Natural killer cell (primary cell): ENCODE data around the gene USP28. TPM values are rescaled to one million over a fixed set of nuclear protein-coding genes. Genes with fewer than 3 reads are reported as not detected.

Experiments
- ATAC-seq, 3 donors: fragments of 150-1000 bp in 2 of 3; fragments of 200-7000 bp in 1 of 3; cut with Tn5 transposase; 1 replicate in 1 of 3; 2 replicates in 2 of 3; pipeline ENCODE4 v1.10.0; 2021; ENCODE audit warnings: mild to moderate bottlenecking in 2 of 3, moderate library complexity in 2 of 3
- DNase-seq, 2 donors: peaks; one replicate each; pipeline versions ENCODE4 v3.0.0 to v3.0.0-alpha.2; 2013 to 2021; ENCODE audit warnings: mixed read lengths in 1 of 2
- H3K27ac ChIP-seq: one replicate; pipeline ENCODE4 v1.5.1; 2013; ENCODE audit warnings: mild to moderate bottlenecking, low read length
- H3K27me3 ChIP-seq: one replicate; pipeline ENCODE4 v1.6.1; 2013; ENCODE audit warnings: low read length; ENCODE audit not compliant: control insufficient read depth, insufficient read depth
- H3K36me3 ChIP-seq: one replicate; pipeline ENCODE4 v1.6.1; 2013; ENCODE audit warnings: low read length; ENCODE audit not compliant: control insufficient read depth, insufficient read depth
- H3K4me1 ChIP-seq: one replicate; pipeline ENCODE4 v1.6.1; 2013; ENCODE audit warnings: low read length; ENCODE audit not compliant: control insufficient read depth, insufficient read depth
- H3K4me3 ChIP-seq: one replicate; pipeline ENCODE4 v1.5.1; 2013; ENCODE audit warnings: low read length
- H3K9me3 ChIP-seq: one replicate; pipeline ENCODE4 v1.6.1; 2013; ENCODE audit warnings: low read length; ENCODE audit not compliant: control insufficient read depth, insufficient read depth
- H3K27ac Mint-ChIP-seq, 2 donors: one replicate each; pipeline ENCODE4 v1.8.0; 2022; ENCODE audit warnings: mild to moderate bottlenecking in 2 of 2, mixed read lengths in 2 of 2, moderate library complexity in 1 of 2
- H3K27me3 Mint-ChIP-seq, 2 donors: one replicate each; pipeline ENCODE4 v1.8.0; 2022; ENCODE audit warnings: low read depth in 2 of 2, mixed read lengths in 2 of 2
- H3K36me3 Mint-ChIP-seq: one replicate; pipeline ENCODE4 v1.8.0; 2022; ENCODE audit warnings: mixed read lengths
- H3K4me1 Mint-ChIP-seq, 2 donors: one replicate each; pipeline ENCODE4 v1.8.0; 2022; ENCODE audit warnings: mixed read lengths in 2 of 2
- H3K4me3 Mint-ChIP-seq: one replicate; pipeline ENCODE4 v1.8.0; 2022; ENCODE audit warnings: mild to moderate bottlenecking, moderate library complexity, mixed read lengths
- H3K9me3 Mint-ChIP-seq, 2 donors: one replicate each; pipeline ENCODE4 v1.8.0; 2022; ENCODE audit warnings: mixed read lengths in 2 of 2
- WGBS: methylation state at CpG from one replicate; pipeline ENCODE4 v1.1.7; 2013; ENCODE audit warnings: missing lambda C conversion rate; ENCODE audit not compliant: insufficient coverage; 5-methylcytosine and 5-hydroxymethylcytosine counted together
- intact Hi-C: fragments of 100-400 bp; cut with micrococcal nuclease; formaldehyde crosslinking; loops from one replicate; pipeline ENCODE4 v1.14.2; 2022
- total RNA-seq, 4 donors: library from RNA; stranded (reverse); fragments of 120-200 nt in 1 of 4; gene quantifications; one replicate each; pipeline versions ENCODE4 v1.2.3 to v1.2.4, GENCODE V29; 2013 to 2022
- TF ChIP-seq, protein P1 (sequence below): fragments of 200-600 bp; IDR thresholded peaks from one replicate; pipeline ENCODE4 v1.8.0; 2022; ENCODE audit warnings: antibody characterized with exemption

Gene USP28
- total RNA-seq, 3 donors from 2014 or later (not counting 1 experiment from before 2014, with no cell fraction given) = 118 to 160 (median 132) TPM

DNA sequence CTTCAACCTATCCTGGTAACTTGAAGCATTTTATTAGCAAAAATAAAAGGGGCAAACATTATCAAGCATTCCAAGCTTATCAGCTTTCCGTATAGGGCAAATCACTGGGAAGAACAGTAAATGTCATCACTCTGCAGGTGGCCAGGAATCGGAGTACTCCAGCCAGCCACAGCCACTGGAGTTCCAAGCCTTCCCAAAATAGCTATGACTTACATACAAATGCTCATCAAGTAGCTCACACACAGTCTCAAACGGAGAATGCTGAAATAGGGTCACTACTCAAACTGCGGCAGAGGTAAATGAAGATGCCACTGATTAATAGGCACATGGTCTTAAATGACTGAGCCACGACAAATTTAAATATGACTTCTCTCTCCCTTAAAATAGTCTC, 2.1 kb downstream of the USP28 start:
- no peaks in the 10 kb centered on the region for H3K36me3 Mint-ChIP-seq
- H3K9me3 Mint-ChIP-seq = no peaks in the 10 kb centered on the region
- H3K27me3 Mint-ChIP-seq = no peaks in the 10 kb centered on the region
- Histone ChIP-seq H3K27ac (no peak overlapping the region), H3K36me3 (peaks cover 2% of the 10 kb centered on the region), H3K4me3 (no peak overlapping the region), H3K27me3 (no peaks in the 10 kb centered on the region), H3K4me1 (peaks cover 58% of the 10 kb centered on the region), H3K9me3 (no peaks in the 10 kb centered on the region)
- TF ChIP-seq, protein P1, sequence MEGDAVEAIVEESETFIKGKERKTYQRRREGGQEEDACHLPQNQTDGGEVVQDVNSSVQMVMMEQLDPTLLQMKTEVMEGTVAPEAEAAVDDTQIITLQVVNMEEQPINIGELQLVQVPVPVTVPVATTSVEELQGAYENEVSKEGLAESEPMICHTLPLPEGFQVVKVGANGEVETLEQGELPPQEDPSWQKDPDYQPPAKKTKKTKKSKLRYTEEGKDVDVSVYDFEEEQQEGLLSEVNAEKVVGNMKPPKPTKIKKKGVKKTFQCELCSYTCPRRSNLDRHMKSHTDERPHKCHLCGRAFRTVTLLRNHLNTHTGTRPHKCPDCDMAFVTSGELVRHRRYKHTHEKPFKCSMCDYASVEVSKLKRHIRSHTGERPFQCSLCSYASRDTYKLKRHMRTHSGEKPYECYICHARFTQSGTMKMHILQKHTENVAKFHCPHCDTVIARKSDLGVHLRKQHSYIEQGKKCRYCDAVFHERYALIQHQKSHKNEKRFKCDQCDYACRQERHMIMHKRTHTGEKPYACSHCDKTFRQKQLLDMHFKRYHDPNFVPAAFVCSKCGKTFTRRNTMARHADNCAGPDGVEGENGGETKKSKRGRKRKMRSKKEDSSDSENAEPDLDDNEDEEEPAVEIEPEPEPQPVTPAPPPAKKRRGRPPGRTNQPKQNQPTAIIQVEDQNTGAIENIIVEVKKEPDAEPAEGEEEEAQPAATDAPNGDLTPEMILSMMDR = no peak
- WGBS = 82% methylated on average over 5 of the region's 5 CpGs
- H3K27ac Mint-ChIP-seq = peak overlapping the region; percentile 80 to 82
- DNase-seq = no peak
- intact Hi-C loops = loop anchor here (10.0 kb wide), 2 partner anchors 98 to 532 kb away; partner anchors contain the start of genes C11orf71, CLDN25, RBM7 and ZW10
- H3K4me1 Mint-ChIP-seq = peaks cover 73 to 75% of the 10 kb centered on the region in 2 donors
- H3K4me3 Mint-ChIP-seq = peak overlapping the region; percentile 93
- no peak for ATAC-seq

DNA sequence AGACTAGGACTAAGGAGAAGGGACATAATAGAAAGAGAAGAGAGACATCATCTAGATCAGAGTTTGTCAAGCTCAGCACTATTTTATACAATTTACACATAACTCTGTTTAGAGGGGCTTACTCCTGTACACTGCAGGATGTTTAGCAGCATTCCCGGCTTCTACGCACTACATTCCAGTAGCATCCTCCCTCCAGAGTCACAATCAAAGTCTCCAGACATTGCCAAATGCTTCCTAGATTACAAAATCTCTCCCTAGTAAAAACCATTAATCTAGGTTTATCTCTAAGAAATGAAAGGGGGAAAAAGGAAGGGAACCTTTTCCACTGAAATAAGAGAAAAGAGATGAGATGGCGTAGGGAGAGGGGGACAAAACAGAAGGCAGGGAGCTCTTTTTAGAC, 4.0 kb downstream of the USP28 start:
- Mint-ChIP-seq H3K27me3 (no peaks in the 10 kb centered on the region), H3K27ac (peak overlapping the region; percentile 82 to 88), H3K36me3 (no peaks in the 10 kb centered on the region), H3K9me3 (no peaks in the 10 kb centered on the region), H3K4me1 (peaks cover 86 to 89% of the 10 kb centered on the region in 2 donors), H3K4me3 (peak overlapping the region; percentile 71)
- peaks cover 2% of the 10 kb centered on the region for H3K36me3 ChIP-seq
- H3K27me3 ChIP-seq = no peaks in the 10 kb centered on the region
- intact Hi-C loops = loop anchor here (10.0 kb wide), 2 partner anchors 97 to 533 kb away; partner anchors contain the start of genes C11orf71, CLDN25, RBM7 and ZW10
- DNase-seq (no peak), ATAC-seq (no peak)
- H3K4me1 ChIP-seq = peaks cover 70% of the 10 kb centered on the region
- H3K9me3 ChIP-seq = no peaks in the 10 kb centered on the region
- TF ChIP-seq, protein P1 = no peak
- H3K27ac ChIP-seq = no peak overlapping the region
- H3K4me3 ChIP-seq = no peak overlapping the region
- over 99% methylated on average over 3 of the region's 3 CpGs for whole genome bisulfite sequencing

DNA sequence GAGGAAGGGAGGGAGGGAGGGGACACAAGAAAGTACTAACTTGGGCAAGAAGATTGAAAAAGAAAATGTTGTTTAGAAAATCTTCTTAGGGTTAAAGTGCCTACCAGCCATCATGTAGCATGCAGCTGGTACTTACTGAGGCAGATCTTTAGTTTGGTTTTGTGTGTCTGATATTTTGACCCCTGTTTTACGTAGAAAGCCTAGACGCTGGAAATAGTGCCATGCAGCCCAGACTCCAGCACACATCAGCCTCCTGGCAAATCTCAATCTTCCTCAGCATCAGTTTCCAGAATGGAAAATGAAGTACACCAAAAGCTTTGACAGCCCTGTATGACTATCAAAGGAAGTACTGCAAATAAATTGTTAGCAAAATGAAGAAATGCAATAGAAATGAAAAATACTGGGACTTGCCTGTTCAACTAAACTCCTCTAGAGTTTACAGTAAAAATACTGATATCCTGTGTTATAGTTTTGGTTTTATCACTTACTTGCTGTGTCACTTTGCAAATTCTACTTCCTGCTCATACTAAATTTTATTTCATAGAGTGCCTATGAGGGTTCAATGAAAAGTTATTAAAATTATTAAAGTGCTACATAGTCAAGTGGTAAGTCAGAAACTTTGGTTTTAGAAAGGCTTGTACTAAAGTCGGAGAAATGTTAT, 7.4 kb downstream of the USP28 start:
- peak overlapping the region; percentile 11 for H3K4me3 ChIP-seq
- Mint-ChIP-seq H3K27me3 (no peaks in the 10 kb centered on the region), H3K36me3 (no peaks in the 10 kb centered on the region), H3K4me3 (peak overlapping the region; percentile 88), H3K9me3 (no peaks in the 10 kb centered on the region), H3K4me1 (peaks cover 89% of the 10 kb centered on the region in 2 donors), H3K27ac (peak overlapping the region; percentile 82 to 88)
- peak in 1 of 2 donors; percentile 8 for DNase-seq
- no peaks in the 10 kb centered on the region for H3K27me3 ChIP-seq
- peaks cover 2% of the 10 kb centered on the region for H3K36me3 ChIP-seq
- intact Hi-C loops = loop anchor here (1.0 kb wide), 1 partner anchor 8 kb away; no protein-coding TSS in a partner anchor
- H3K9me3 ChIP-seq = no peaks in the 10 kb centered on the region
- H3K4me1 ChIP-seq = peaks cover 73% of the 10 kb centered on the region
- peak overlapping the region; percentile 72 for H3K27ac ChIP-seq
- WGBS = 40% methylated on average over 2 of the region's 3 CpGs
- peak; percentile 83 to 90 (median 83) for ATAC-seq
- TF ChIP-seq, protein P1 = no peak
